Measurements from ENCODE around the gene DRD2. TPM values are rescaled to one million over a fixed set of nuclear protein-coding genes. Genes with fewer than 3 reads are reported as not detected.
"Not testable (repeated sequence)": the region's sequence is repeated elsewhere in the genome, so short reads cannot be mapped to it uniquely, and the experiment has no call there.

The DRD2 gene
- total RNA-seq (not detected), polyA plus RNA-seq (0.05 TPM)
- long read RNA-seq, donor 1 = 0 reads
- long read RNA-seq, donor 2 = 0 reads
- long read RNA-seq, donor 3 = 0 reads
- long read RNA-seq, donor 4 = 0 reads

DNA sequence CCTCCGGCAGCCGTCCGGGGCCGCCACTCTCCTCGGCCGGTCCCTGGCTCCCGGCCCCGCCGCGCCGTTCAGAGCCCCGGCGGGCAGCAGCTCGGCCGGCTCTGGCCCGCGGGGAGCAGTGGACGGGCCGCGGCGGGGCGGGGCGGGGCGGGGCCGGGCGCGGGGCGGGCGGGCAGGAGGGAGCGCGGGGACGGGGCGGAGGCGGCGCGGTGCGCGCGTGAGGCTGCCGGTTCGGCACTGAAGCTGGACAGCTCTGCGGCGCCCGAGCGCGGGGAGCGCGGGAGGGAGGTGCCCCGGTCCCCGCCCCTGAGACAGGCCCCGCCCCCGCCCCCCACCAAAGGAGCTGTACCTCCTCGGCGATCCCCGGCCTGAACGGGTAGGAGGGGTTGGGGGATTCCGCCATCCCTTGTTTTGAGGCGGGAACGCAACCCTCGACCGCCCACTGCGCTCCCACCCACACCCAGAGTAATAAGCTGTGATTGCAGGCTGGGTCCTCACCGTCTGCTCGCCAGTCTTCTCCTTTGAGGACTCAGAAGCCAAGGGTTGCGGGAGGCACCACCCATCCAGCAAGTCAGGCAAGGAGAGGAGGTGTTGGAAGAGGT is at the start of gene DRD2:
Gene DRD2 (minus strand): TSS at position 239 of the 602 bp plus-strand sequence. CDS start 50,747 bp downstream, outside the sequence.
- Histone ChIP-seq H3K4me1 (ENCODE audit: control insufficient read depth, insufficient read depth, low read length) (no peaks in the 10 kb centered on the region), H3K27me3 (ENCODE audit: control insufficient read depth, insufficient read depth) (no peaks in the 10 kb centered on the region), H3K4me3 (ENCODE audit: low read length) (peak within 1 kb of the TSS; percentile 7), H3K27ac (ENCODE audit: low read length) (no peak within 1 kb of the TSS), H3K9me3 (ENCODE audit: control insufficient read depth, low read length) (no peaks in the 10 kb centered on the region)
- intact Hi-C loops (cut with DNase I) = no loop called here
- ATAC-seq (peak in 1 of 2 donors; percentile 63), DNase-seq (peak in 1 of 3 donors; percentile 38)
- 2% methylated on average over 65 of the region's 65 CpGs for WGBS

DNA sequence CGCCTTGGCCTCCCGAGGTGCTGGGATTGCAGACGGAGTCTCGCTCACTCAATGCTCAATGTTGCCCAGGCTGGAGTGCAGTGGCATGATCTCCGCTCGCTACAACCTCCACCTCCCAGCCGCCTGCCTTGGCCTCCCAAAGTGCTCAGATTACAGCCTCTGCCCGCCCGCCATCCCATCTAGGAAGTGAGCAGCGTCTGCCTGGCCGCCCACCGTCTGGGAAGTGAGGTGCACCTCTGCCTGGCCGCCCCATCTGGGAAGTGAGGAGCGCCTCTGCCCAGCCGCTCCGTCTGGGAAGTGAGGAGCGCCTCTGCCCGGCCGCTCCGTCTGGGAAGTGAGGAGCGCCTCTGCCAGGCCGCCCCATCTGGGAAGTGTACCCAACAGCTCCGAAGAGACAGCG is 48.7 kb upstream of the DRD2 start:
- WGBS = 94% methylated on average over 24 of the region's 24 CpGs
- intact Hi-C loops (cut with DNase I); H3K4me1 ChIP-seq (ENCODE audit: control insufficient read depth, insufficient read depth, low read length); H3K4me3 ChIP-seq (ENCODE audit: low read length); DNase-seq; ATAC-seq; H3K9me3 ChIP-seq (ENCODE audit: control insufficient read depth, low read length); H3K27me3 ChIP-seq (ENCODE audit: control insufficient read depth, insufficient read depth); H3K27ac ChIP-seq (ENCODE audit: low read length): not testable (repeated sequence)

DNA sequence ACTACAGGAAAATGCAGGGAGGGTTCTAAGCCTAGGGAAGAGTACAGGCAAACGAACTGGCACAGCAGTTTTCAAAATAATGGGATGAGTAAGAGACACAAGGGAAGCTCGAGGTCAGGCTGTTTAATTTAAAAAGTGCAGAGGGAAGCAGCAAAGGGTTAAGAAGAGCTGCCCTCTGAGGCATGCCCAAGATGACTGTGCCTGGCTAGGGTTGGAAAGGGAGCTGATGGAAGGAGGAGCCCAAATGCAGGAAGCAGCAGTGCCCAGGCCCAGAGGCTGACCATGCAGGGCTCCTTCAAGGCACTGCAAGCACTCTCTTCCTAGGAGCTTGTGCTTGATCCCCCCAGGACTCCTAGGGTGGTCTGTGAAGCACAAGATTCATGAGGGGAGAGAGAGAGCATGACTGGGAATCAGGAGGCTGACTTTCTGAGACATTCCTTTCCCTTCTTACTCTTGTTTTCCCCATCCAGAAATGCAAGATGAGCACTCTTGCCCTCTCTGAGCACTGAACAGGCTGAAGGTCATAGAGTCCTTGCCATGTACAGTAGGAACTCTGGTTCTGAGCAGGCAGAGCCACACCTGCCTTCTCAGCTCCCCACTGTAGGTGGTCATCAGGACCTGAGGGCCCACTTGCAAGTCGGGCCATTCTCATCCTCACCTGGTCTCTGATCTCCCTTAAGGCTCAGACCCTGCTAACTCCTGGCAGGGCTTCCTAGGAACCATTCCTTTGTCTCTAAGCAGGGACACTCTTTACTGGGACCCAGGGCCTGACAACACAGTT is 46.7 kb upstream of the DRD2 start:
- no peak for DNase-seq
- H3K27me3 ChIP-seq (ENCODE audit: control insufficient read depth, insufficient read depth) = no peaks in the 10 kb centered on the region
- intact Hi-C loops (cut with DNase I) = no loop called here
- H3K27ac ChIP-seq (ENCODE audit: low read length) = no peak overlapping the region
- no peak for ATAC-seq
- no peak overlapping the region for H3K4me3 ChIP-seq (ENCODE audit: low read length)
- H3K4me1 ChIP-seq (ENCODE audit: control insufficient read depth, insufficient read depth, low read length) = no peaks in the 10 kb centered on the region
- no peaks in the 10 kb centered on the region for H3K9me3 ChIP-seq (ENCODE audit: control insufficient read depth, low read length)
- 48% methylated on average over 3 of the region's 3 CpGs for WGBS

DNA sequence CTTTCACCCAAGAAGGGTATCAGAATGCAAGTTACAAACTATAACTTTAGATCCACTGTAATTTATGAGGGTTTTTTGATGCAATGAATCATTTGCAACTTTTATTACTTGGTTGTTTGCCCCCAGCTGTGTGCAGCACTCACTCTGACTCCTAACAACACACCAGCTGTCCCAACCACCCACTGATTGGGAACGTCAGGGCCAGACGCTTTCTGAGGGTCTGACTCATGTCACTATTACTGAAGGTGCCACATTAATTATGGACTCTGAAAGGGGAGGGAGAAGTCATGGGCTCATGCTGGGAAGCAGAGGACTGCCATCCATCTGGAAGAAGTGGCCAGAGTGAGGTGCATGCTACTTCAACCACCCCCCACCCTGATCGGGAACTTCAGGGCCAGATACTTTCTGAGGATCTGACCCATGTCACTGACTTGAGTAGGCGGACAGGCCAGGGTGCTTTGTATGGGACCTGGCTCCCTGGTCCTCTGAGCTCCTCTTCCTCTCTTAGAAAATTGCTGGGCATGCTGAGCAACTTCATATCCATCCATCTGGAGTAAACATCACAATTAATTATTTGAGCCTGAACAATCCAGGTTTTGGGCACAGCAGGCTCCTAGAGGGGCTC is 44.9 kb upstream of the DRD2 start:
- WGBS = 51% methylated on average over 4 of the region's 4 CpGs
- DNase-seq (no peak), ATAC-seq (no peak)
- Histone ChIP-seq H3K9me3 (ENCODE audit: control insufficient read depth, low read length) (no peaks in the 10 kb centered on the region), H3K4me3 (ENCODE audit: low read length) (no peak overlapping the region), H3K4me1 (ENCODE audit: control insufficient read depth, insufficient read depth, low read length) (no peaks in the 10 kb centered on the region), H3K27ac (ENCODE audit: low read length) (no peak overlapping the region), H3K27me3 (ENCODE audit: control insufficient read depth, insufficient read depth) (no peaks in the 10 kb centered on the region)
- intact Hi-C loops (cut with DNase I) = no loop called here

DNA sequence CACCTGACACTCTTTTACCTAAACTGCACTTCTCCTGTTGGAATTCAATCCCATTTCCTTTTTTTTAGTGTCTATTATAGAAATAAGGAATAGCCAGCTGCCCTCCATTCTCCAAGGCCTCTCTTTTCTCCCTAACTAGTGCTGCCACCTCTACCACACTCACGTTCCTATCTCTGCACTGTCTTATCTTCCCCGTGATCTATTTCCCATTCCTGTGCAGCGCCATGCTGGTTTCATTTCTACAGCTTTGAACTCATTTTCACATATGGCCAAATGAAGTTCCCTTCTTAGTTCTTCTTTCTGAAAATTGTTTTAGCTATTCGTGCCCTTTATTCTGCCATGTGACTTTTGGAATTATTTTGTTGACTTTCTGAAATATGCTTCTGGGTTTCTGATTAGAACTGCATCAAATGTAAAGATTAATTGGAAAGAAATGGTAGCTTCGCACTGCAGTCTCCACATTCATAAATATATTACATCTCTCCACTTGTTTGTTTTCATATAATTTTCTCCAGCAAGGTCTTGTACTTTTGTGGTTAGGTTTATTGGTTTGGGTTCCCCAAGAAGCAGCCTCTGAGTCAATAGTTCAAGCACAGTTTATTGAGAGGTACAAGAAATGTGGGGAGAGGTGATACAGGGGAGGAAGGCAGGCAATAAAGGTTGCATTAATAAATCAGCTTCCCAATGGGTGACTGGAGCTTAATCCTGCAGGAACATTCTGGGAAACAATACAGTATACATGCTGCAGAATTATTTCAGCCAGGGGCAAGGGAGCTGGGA is 43.7 kb upstream of the DRD2 start:
- WGBS = 70% methylated on average over 5 of the region's 5 CpGs
- no peak for ATAC-seq
- intact Hi-C loops (cut with DNase I) = no loop called here
- DNase-seq = no peak
- Histone ChIP-seq H3K4me1 (ENCODE audit: control insufficient read depth, insufficient read depth, low read length) (no peaks in the 10 kb centered on the region), H3K9me3 (ENCODE audit: control insufficient read depth, low read length) (no peaks in the 10 kb centered on the region), H3K4me3 (ENCODE audit: low read length) (no peak overlapping the region), H3K27me3 (ENCODE audit: control insufficient read depth, insufficient read depth) (no peaks in the 10 kb centered on the region), H3K27ac (ENCODE audit: low read length) (no peak overlapping the region)

DNA sequence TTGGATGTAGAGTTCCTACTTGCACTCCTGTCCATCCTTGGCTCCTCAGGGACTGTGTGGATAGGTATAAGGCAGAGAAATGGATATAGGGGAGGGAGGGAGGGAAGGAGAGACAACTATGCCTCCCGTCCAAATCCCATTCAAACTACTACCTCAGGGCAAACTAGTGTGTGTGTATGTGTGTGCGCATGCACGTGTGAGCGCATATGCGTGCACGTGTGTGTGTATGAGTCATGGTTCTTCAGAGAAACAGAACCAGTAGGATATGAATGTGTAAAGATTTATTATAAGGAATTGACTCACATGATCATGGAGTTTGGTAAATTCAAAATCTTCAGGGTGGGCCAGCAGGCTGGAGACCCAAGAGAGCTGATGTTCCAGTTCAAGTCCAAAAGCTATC is 42.2 kb upstream of the DRD2 start:
- no peak for DNase-seq
- H3K4me3 ChIP-seq (ENCODE audit: low read length) = no peak overlapping the region
- H3K4me1 ChIP-seq (ENCODE audit: control insufficient read depth, insufficient read depth, low read length) = no peaks in the 10 kb centered on the region
- no peaks in the 10 kb centered on the region for H3K9me3 ChIP-seq (ENCODE audit: control insufficient read depth, low read length)
- H3K27me3 ChIP-seq (ENCODE audit: control insufficient read depth, insufficient read depth) = no peaks in the 10 kb centered on the region
- no peak overlapping the region for H3K27ac ChIP-seq (ENCODE audit: low read length)
- 92% methylated on average over 6 of the region's 6 CpGs for WGBS
- intact Hi-C loops (cut with DNase I) = no loop called here
- ATAC-seq = no peak

DNA sequence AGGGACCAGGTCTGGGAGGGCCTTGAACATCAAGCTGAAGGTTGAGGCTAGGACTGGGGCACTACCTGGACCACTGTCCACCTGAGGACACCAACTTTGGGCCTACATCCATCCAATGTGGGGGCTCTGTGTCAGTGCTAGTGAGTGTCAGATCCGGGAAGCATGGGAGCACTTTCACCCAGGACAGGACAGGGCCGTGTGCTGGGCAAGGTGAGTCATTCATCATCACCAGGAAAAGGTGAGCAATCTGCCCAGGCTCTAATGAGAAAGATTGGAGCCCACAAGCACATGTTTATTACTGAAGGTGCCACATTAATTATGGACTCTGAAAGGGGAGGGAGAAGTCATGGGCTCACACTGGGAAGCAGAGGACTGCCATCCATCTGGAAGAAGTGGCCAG is 39.7 kb upstream of the DRD2 start:
- no peaks in the 10 kb centered on the region for H3K27me3 ChIP-seq (ENCODE audit: control insufficient read depth, insufficient read depth)
- intact Hi-C loops (cut with DNase I) = no loop called here
- no peaks in the 10 kb centered on the region for H3K4me1 ChIP-seq (ENCODE audit: control insufficient read depth, insufficient read depth, low read length)
- ATAC-seq (no peak), DNase-seq (no peak)
- WGBS = 81% methylated on average over 2 of the region's 2 CpGs
- no peak overlapping the region for H3K27ac ChIP-seq (ENCODE audit: low read length)
- H3K9me3 ChIP-seq (ENCODE audit: control insufficient read depth, low read length) = no peaks in the 10 kb centered on the region
- no peak overlapping the region for H3K4me3 ChIP-seq (ENCODE audit: low read length)

DNA sequence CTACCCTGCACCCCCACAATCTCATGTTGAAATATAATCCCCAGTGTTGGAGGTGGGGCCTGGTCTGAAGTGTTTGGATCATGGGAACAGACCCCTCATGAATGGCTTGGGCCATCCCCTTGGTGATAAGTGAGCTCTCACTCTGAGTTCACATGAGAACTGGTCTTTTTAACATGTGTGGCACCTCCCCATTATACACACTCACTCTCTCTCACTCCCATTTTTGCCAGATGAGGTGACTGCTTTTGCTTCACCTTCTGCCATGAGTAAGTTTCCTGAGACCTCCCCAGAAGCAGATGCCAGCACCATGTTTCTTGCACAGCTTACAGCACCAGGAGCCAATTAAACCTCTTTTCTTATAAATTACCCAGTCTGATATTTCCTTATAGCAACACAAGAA is 32.1 kb upstream of the DRD2 start:
- Histone ChIP-seq H3K4me1 (ENCODE audit: control insufficient read depth, insufficient read depth, low read length) (no peaks in the 10 kb centered on the region), H3K27ac (ENCODE audit: low read length) (no peak overlapping the region), H3K27me3 (ENCODE audit: control insufficient read depth, insufficient read depth) (no peaks in the 10 kb centered on the region), H3K9me3 (ENCODE audit: control insufficient read depth, low read length) (no peaks in the 10 kb centered on the region), H3K4me3 (ENCODE audit: low read length) (no peak overlapping the region)
- ATAC-seq = no peak
- no peak for DNase-seq
- intact Hi-C loops (cut with DNase I) = no loop called here

DNA sequence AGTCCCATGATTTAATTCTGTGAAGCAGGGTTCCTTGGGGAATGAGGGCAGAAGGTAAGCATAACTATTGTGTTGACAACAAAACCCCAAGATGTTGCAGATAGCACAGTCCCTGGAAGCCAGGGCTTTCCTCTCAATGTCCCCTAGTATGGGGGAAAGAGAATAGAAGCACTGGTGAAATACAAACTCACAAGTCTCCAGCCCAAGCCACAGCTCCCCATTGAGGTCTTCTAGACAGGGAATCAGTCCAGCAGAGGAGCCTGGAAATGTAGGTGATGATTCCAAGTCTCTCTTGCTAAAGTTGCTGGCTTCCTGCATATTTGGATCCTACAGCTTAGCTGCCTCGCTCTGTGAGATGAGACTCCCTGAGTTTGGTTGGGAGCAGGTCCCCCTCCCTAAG is 31.7 kb upstream of the DRD2 start:
- no peak for DNase-seq
- H3K4me3 ChIP-seq (ENCODE audit: low read length) = no peak overlapping the region
- no peaks in the 10 kb centered on the region for H3K27me3 ChIP-seq (ENCODE audit: control insufficient read depth, insufficient read depth)
- no peaks in the 10 kb centered on the region for H3K9me3 ChIP-seq (ENCODE audit: control insufficient read depth, low read length)
- 82% methylated on average over 1 of the region's 1 CpG for WGBS
- ATAC-seq = no peak
- intact Hi-C loops (cut with DNase I) = no loop called here
- no peak overlapping the region for H3K27ac ChIP-seq (ENCODE audit: low read length)
- no peaks in the 10 kb centered on the region for H3K4me1 ChIP-seq (ENCODE audit: control insufficient read depth, insufficient read depth, low read length)

DNA sequence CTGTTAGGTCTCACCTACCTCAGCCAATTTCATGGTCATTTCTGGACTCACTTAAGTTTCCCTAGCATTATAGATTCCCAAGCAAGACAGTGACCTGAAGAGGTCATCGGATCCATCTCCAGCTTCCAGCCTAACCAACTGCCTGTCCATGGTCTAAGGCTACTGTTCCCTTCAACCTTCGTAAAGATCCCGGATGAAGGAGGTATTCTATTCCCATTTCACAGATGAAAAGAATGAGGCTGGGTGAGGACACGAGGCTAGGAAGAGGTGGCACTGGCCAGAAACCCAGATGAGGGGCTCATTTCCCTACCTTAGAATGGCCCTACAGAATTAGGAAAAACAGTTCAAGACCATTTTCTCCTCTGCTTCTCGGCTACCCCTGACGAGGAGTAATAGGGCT is 31.3 kb upstream of the DRD2 start:
- H3K27me3 ChIP-seq (ENCODE audit: control insufficient read depth, insufficient read depth) = no peaks in the 10 kb centered on the region
- DNase-seq = no peak
- no peak overlapping the region for H3K27ac ChIP-seq (ENCODE audit: low read length)
- no peaks in the 10 kb centered on the region for H3K4me1 ChIP-seq (ENCODE audit: control insufficient read depth, insufficient read depth, low read length)
- no peaks in the 10 kb centered on the region for H3K9me3 ChIP-seq (ENCODE audit: control insufficient read depth, low read length)
- H3K4me3 ChIP-seq (ENCODE audit: low read length) = no peak overlapping the region
- 74% methylated on average over 6 of the region's 6 CpGs for WGBS
- intact Hi-C loops (cut with DNase I) = no loop called here
- ATAC-seq = no peak

Data from right cardiac atrium (tissue), 5 donors.